Breast epithelium (tissue), 3 donors: ENCODE measurements around the gene SPEN.

ENCODE experiments used
- CTCF ChIP-seq, 3 donors: fragments of 450-650 bp; IDR thresholded peaks; one replicate each; pipeline ENCODE4 v1.5.1; 2016 to 2017; ENCODE audit warnings: antibody characterized with exemption in 3 of 3, mild to moderate bottlenecking in 3 of 3, moderate library complexity in 3 of 3
- POLR2A ChIP-seq: fragments of 450-650 bp; IDR thresholded peaks from one replicate; pipeline ENCODE4 v1.6.1; 2016; ENCODE audit warnings: antibody characterized with exemption, mild to moderate bottlenecking, moderate library complexity
- POLR2AphosphoS5 ChIP-seq, 3 donors: sonication (generic); formaldehyde crosslinking; IDR thresholded peaks; one replicate each; pipeline ENCODE4 v1.6.1; 2017; ENCODE audit warnings: antibody characterized with exemption in 3 of 3

GRCh38 chr1:15975358-15975804 is 127.9 kb downstream of the SPEN start:
- no peak for TF ChIP-seq CTCF (IDR thresholded peaks at IDR 0.05)
- no peak for TF ChIP-seq POLR2AphosphoS5 (IDR thresholded peaks at IDR 0.05)
- TF ChIP-seq POLR2A = no peak
